Neutrophil (primary cell): ENCODE measurements around the gene LTBP1.

Experiments used
- H3K27ac ChIP-seq: fragments of 200-600 bp; sonication (generic); 2 replicates; pipeline ENCODE4 v1.5.1; 2016; ENCODE audit warnings: mild to moderate bottlenecking, moderate library complexity
- H3K27me3 ChIP-seq: fragments of 200-600 bp; sonication (generic); 2 replicates; pipeline ENCODE4 v1.6.0; 2016; ENCODE audit warnings: mild to moderate bottlenecking
- H3K36me3 ChIP-seq: fragments of 200-600 bp; sonication (generic); 2 replicates; pipeline ENCODE4 v1.5.1; 2017
- H3K4me1 ChIP-seq, 2 experiments: fragments of 200-600 bp in 1 of 2; sonication (generic) in 1 of 2; 1 replicate in 1 of 2; 2 replicates in 1 of 2; pipeline versions ENCODE4 v1.5.1 to v1.6.1; 2013 to 2016; ENCODE audit warnings: low read depth in 1 of 2, low read length in 1 of 2, mild to moderate bottlenecking in 1 of 2, moderate library complexity in 1 of 2; ENCODE audit not compliant: control insufficient read depth in 1 of 2, insufficient read depth in 1 of 2
- H3K4me3 ChIP-seq, 2 experiments: fragments of 200-600 bp in 1 of 2; sonication (generic) in 1 of 2; 1 replicate in 1 of 2; 2 replicates in 1 of 2; pipeline ENCODE4 v1.5.1; 2013 to 2016; ENCODE audit warnings: low read depth in 1 of 2, low read length in 1 of 2, mild to moderate bottlenecking in 1 of 2, moderate library complexity in 1 of 2
- H3K9me3 ChIP-seq: fragments of 200-600 bp; sonication (generic); 2 replicates; pipeline ENCODE4 v1.5.1; 2016
- TF ChIP-seq, protein P1 (sequence below): fragments of 200-600 bp; sonication (generic); IDR thresholded peaks from 2 replicates; pipeline ENCODE4 v1.5.1; 2016; ENCODE audit warnings: antibody characterized with exemption

The LTBP1 gene

GRCh38 chr2:33178209-33178608 is 231.5 kb downstream of the LTBP1 start:
- Histone ChIP-seq H3K9me3 (no peaks in the 10 kb centered on the region), H3K27me3 (no peaks in the 10 kb centered on the region), H3K36me3 (no peaks in the 10 kb centered on the region), H3K27ac (no peak overlapping the region), H3K4me3 (no peak overlapping the region), H3K4me1 (no peaks in the 10 kb centered on the region)
- TF ChIP-seq, protein P1, sequence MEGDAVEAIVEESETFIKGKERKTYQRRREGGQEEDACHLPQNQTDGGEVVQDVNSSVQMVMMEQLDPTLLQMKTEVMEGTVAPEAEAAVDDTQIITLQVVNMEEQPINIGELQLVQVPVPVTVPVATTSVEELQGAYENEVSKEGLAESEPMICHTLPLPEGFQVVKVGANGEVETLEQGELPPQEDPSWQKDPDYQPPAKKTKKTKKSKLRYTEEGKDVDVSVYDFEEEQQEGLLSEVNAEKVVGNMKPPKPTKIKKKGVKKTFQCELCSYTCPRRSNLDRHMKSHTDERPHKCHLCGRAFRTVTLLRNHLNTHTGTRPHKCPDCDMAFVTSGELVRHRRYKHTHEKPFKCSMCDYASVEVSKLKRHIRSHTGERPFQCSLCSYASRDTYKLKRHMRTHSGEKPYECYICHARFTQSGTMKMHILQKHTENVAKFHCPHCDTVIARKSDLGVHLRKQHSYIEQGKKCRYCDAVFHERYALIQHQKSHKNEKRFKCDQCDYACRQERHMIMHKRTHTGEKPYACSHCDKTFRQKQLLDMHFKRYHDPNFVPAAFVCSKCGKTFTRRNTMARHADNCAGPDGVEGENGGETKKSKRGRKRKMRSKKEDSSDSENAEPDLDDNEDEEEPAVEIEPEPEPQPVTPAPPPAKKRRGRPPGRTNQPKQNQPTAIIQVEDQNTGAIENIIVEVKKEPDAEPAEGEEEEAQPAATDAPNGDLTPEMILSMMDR = no peak

GRCh38 chr2:33180915-33181314 is 234.2 kb downstream of the LTBP1 start:
- no peaks in the 10 kb centered on the region for H3K9me3 ChIP-seq
- no peak overlapping the region for H3K27ac ChIP-seq
- H3K4me1 ChIP-seq = no peaks in the 10 kb centered on the region
- TF ChIP-seq, protein P1 = no peak
- no peaks in the 10 kb centered on the region for H3K27me3 ChIP-seq
- H3K4me3 ChIP-seq = no peak overlapping the region
- H3K36me3 ChIP-seq = no peaks in the 10 kb centered on the region

DNA sequence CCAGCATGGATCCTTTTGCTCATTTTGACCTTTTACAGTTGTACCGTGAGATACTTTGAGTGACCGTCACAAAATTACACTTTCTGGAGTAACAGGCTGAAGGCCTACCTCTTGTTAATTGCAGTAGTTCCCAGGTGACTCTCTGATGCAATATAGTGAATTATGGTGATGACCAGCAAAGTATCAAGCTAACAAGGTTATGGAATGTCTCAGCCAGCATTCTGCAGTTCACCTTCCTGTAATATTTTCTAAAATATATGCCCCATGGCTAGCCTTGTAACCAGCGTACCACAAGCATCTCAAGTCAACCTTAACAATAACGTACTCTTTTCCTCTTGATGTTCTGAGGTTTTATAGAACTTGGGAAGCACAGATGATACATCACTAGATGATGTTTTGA is 234.7 kb downstream of the LTBP1 start:
- TF ChIP-seq, protein P1 = no peak
- Histone ChIP-seq H3K27me3 (no peaks in the 10 kb centered on the region), H3K4me1 (no peaks in the 10 kb centered on the region), H3K27ac (no peak overlapping the region), H3K9me3 (no peaks in the 10 kb centered on the region), H3K36me3 (no peaks in the 10 kb centered on the region), H3K4me3 (no peak overlapping the region)

DNA sequence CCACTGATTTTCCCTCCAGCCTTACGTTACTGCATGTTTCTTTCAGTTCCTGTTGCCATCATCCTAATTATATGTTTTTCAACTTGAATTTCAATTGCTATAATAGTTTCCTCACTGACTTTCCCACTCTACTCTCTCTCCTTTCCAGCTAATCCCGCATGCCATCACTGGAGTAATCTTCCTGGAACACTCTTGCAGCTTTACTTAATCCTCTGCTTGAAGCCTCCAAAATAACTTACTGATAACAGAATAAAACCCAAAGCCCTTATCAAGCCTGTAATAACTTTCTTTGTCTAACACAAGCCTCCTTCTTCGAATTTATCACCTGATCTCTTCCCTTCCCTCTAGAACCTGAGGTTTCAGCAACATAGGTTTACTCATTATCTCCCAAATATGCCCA is 237.3 kb downstream of the LTBP1 start:
- no peak overlapping the region for H3K27ac ChIP-seq
- no peak overlapping the region for H3K4me3 ChIP-seq
- TF ChIP-seq, protein P1 = no peak
- peaks cover 6% of the 10 kb centered on the region for H3K36me3 ChIP-seq
- H3K4me1 ChIP-seq = no peaks in the 10 kb centered on the region
- no peaks in the 10 kb centered on the region for H3K9me3 ChIP-seq
- no peaks in the 10 kb centered on the region for H3K27me3 ChIP-seq

DNA sequence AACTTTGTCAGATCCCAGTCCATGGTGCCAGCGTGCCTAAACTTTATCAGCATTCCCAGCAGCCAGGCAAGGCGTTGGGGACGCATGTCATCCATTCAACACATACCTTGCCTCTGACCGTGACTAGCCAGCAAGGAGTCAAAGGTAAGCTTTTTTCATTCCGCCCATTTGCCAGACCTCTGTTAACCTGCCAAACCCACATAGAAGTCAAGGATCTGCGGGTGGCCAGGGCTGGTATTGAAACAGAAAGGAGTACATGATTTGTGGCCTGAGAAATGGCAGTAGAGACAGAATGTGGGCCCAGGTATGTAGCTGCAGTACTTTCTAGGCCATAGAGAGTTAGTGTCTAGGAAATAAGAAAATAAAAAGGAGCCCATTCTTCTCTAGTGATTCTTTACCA is 240.2 kb downstream of the LTBP1 start:
- H3K4me1 ChIP-seq = no peaks in the 10 kb centered on the region
- TF ChIP-seq, protein P1 = no peak
- H3K9me3 ChIP-seq = no peaks in the 10 kb centered on the region
- H3K27me3 ChIP-seq = no peaks in the 10 kb centered on the region
- no peak overlapping the region for H3K27ac ChIP-seq
- no peak overlapping the region for H3K4me3 ChIP-seq
- peaks cover 10% of the 10 kb centered on the region for H3K36me3 ChIP-seq

DNA sequence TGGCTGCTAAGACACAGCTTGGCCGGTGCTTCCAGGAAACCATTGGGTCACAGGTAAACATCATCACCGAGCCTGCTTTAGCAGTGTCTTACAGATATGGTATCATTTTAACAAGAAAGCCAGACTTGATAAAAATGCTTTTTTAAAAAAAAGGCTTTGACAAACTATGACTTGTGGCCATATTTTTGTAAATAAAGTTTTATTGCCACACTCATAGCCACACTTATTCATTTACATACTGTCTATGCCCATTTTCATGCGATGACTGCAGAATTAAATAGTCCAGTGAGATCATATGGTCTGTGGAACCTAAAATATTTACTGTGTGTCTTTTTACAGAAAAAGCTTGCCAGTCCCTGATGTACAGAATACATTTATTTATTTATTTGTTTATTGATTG is 242.0 kb downstream of the LTBP1 start:
- Histone ChIP-seq H3K27ac (no peak overlapping the region), H3K36me3 (peaks cover 10% of the 10 kb centered on the region), H3K27me3 (no peaks in the 10 kb centered on the region), H3K4me1 (no peaks in the 10 kb centered on the region), H3K4me3 (no peak overlapping the region), H3K9me3 (no peaks in the 10 kb centered on the region)
- TF ChIP-seq, protein P1 = no peak
